ENCODE data around the gene ZBTB9.

DNA sequence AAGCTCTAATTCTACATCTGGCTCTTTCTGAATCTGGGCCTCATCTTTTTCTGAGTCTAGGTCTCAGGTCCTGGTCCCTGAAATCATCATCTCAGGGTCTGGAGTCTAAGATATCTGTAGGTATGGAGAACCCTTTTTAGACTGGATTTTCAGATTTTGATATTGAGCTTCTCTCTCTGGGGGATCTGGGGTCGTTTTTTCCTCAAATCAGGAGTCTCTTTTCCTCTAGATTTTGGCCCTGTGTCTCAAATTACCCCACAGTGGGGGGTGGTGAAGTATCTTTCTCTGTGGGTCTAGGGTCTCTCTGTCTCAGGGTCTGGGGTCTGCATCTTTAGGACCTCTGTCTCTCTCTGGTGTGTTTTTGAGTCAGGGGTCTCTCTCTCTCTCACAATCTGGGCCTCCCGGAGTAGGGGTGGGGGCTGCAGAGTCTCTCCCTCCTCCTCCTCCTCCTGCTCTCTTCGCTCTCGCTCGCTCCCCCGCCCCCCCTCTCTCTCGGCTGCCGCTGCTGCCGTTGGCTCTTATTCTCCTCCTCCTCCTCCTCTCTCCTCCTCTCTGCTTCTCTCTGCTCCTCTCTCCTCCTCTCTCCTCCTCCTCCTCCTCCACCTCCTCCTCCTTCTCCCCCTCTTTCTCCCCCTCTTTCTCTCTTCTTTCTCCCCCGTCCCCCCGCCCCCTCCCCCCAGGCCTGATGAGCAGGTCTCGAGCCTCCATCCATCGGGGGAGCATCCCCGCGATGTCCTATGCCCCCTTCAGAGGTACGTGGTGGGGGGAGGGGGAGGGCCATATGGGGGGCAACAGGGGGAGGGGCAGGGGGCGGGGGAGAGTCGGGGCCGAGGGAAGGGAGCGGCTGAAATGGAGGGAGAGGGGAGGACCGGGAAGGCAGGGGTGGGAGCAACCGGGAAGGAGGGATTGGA is 34.5 kb upstream of the ZBTB9 start, which contains the start of gene SYNGAP1:
- TF ChIP-seq TAF1 (IDR thresholded peaks at IDR 0.05; ENCODE audit: low read depth) (no peak), CEBPB (IDR thresholded peaks at IDR 0.05) (no peak), TEAD4 (IDR thresholded peaks at IDR 0.05) (no peak), YY1 (IDR thresholded peaks at IDR 0.05; ENCODE audit: low read depth) (no peak), NFIC (IDR thresholded peaks at IDR 0.05) (no peak), EGR1 (IDR thresholded peaks at IDR 0.05) (no peak)
- TF ChIP-seq, protein P1, sequence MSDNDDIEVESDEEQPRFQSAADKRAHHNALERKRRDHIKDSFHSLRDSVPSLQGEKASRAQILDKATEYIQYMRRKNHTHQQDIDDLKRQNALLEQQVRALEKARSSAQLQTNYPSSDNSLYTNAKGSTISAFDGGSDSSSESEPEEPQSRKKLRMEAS (IDR thresholded peaks at IDR 0.05) = no peak
- TF ChIP-seq, protein P2, sequence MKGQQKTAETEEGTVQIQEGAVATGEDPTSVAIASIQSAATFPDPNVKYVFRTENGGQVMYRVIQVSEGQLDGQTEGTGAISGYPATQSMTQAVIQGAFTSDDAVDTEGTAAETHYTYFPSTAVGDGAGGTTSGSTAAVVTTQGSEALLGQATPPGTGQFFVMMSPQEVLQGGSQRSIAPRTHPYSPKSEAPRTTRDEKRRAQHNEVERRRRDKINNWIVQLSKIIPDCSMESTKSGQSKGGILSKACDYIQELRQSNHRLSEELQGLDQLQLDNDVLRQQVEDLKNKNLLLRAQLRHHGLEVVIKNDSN (IDR thresholded peaks at IDR 0.05) = no peak
